Activated T-cell treated with anti-CD3 and anti-CD28 coated beads, Interleukin-2, amount 50 U/mL, for 72 hours (primary cell): ENCODE data around the gene RAP1A. TPM values are rescaled to one million over a fixed set of nuclear protein-coding genes. Genes with fewer than 3 reads are reported as not detected.

Experiments used
- ATAC-seq, 2 donors: fragments of 150-1000 bp; cut with Tn5 transposase; replicated peaks in 1 of 2; 2 replicates each; pipeline ENCODE4 v1.10.0; 2021; ENCODE audit warnings: moderate library complexity in 2 of 2, mild to moderate bottlenecking in 1 of 2
- DNase-seq, 2 donors: peaks; one replicate each; pipeline ENCODE4 v3.0.0; 2021 to 2022; ENCODE audit warnings: mixed read lengths in 1 of 2
- H3K27ac Mint-ChIP-seq: one replicate; pipeline ENCODE4 v1.8.0; 2022; ENCODE audit warnings: mild to moderate bottlenecking, moderate library complexity, mixed read lengths
- H3K27me3 Mint-ChIP-seq: one replicate; pipeline ENCODE4 v1.8.0; 2022; ENCODE audit warnings: low read depth, mixed read lengths
- H3K36me3 Mint-ChIP-seq, 2 donors: one replicate each; pipeline ENCODE4 v1.8.0; 2022; ENCODE audit warnings: mixed read lengths in 2 of 2, mild to moderate bottlenecking in 1 of 2; ENCODE audit not compliant: insufficient read depth in 2 of 2
- H3K4me1 Mint-ChIP-seq: one replicate; pipeline ENCODE4 v1.8.0; 2022; ENCODE audit warnings: low read depth, mixed read lengths
- H3K4me3 Mint-ChIP-seq, 2 donors: one replicate each; pipeline ENCODE4 v1.8.0; 2022; ENCODE audit warnings: mild to moderate bottlenecking in 2 of 2, mixed read lengths in 2 of 2, moderate library complexity in 2 of 2
- H3K9me3 Mint-ChIP-seq, 2 donors: one replicate each; pipeline ENCODE4 v1.8.0; 2022; ENCODE audit warnings: mixed read lengths in 2 of 2
- total RNA-seq, 2 donors: library from RNA; stranded (reverse); gene quantifications; one replicate each; pipeline ENCODE4 v1.2.3, GENCODE V29; 2022

The RAP1A gene
- total RNA-seq, 2 donors from 2014 or later = 216 TPM

- DNase-seq = no peak
- Mint-ChIP-seq H3K36me3 (peaks cover 0 to 2% of the 10 kb centered on the region in 2 donors), H3K4me3 (no peak overlapping the region), H3K9me3 (no peaks in the 10 kb centered on the region), H3K27ac (no peak overlapping the region), H3K27me3 (peaks cover 35% of the 10 kb centered on the region), H3K4me1 (peaks cover 30% of the 10 kb centered on the region)
- no peak for ATAC-seq
Measured at GRCh38 chr1:111742938-111743549, 123.5 kb downstream of the RAP1A start.

GRCh38 chr1:111743679-111744101 lies 124.1 kb downstream of the RAP1A start:
- ATAC-seq (no peak), DNase-seq (no peak)
- Mint-ChIP-seq H3K36me3 (peaks cover 0 to 2% of the 10 kb centered on the region in 2 donors), H3K9me3 (no peaks in the 10 kb centered on the region), H3K4me3 (no peak overlapping the region), H3K27me3 (peaks cover 31% of the 10 kb centered on the region), H3K27ac (no peak overlapping the region), H3K4me1 (peaks cover 26% of the 10 kb centered on the region)

- Mint-ChIP-seq H3K4me3 (no peak overlapping the region), H3K9me3 (no peaks in the 10 kb centered on the region), H3K4me1 (peaks cover 10% of the 10 kb centered on the region)
Measured at GRCh38 chr1:111745675-111746613, 126.4 kb downstream of the RAP1A start.

GRCh38 chr1:111746614-111746999 lies 127.0 kb downstream of the RAP1A start:
- Mint-ChIP-seq H3K27me3 (peaks cover 8% of the 10 kb centered on the region), H3K4me3 (no peak overlapping the region), H3K9me3 (no peaks in the 10 kb centered on the region), H3K27ac (no peak overlapping the region), H3K4me1 (peaks cover 8% of the 10 kb centered on the region), H3K36me3 (no peaks in the 10 kb centered on the region)
- DNase-seq = no peak
- no peak for ATAC-seq

More at GRCh38 chr1:111745675-111746613, 126.4 kb downstream of the RAP1A start:
- Mint-ChIP-seq H3K27me3 (peaks cover 15% of the 10 kb centered on the region), H3K27ac (no peak overlapping the region), H3K36me3 (peaks cover 0 to under 1% of the 10 kb centered on the region in 2 donors)
- ATAC-seq = no peak
- no peak for DNase-seq

- Mint-ChIP-seq H3K36me3 (no peaks in the 10 kb centered on the region), H3K4me1 (peaks cover 8% of the 10 kb centered on the region), H3K27ac (no peak overlapping the region), H3K4me3 (no peak overlapping the region), H3K27me3 (peaks cover under 1% of the 10 kb centered on the region), H3K9me3 (no peaks in the 10 kb centered on the region)
- ATAC-seq = peak; percentile 82 to 86
- DNase-seq = peak; percentile 78 to 79
Measured at GRCh38 chr1:111747282-111747734, 127.7 kb downstream of the RAP1A start.

- ATAC-seq (no peak), DNase-seq (no peak)
- Mint-ChIP-seq H3K36me3 (no peaks in the 10 kb centered on the region), H3K27me3 (no peaks in the 10 kb centered on the region), H3K9me3 (no peaks in the 10 kb centered on the region), H3K4me3 (no peak overlapping the region), H3K27ac (no peak overlapping the region), H3K4me1 (peaks cover 8% of the 10 kb centered on the region)
Measured at GRCh38 chr1:111747947-111748346, 128.4 kb downstream of the RAP1A start.

- no peak overlapping the region for H3K27ac Mint-ChIP-seq
- H3K36me3 Mint-ChIP-seq = no peaks in the 10 kb centered on the region
- ATAC-seq = no peak
- H3K4me1 Mint-ChIP-seq = peaks cover 11% of the 10 kb centered on the region
- H3K27me3 Mint-ChIP-seq = no peaks in the 10 kb centered on the region
- H3K9me3 Mint-ChIP-seq = no peaks in the 10 kb centered on the region
- DNase-seq = no peak
- H3K4me3 Mint-ChIP-seq = no peak overlapping the region
Measured at GRCh38 chr1:111749628-111750027, 130.0 kb downstream of the RAP1A start.

GRCh38 chr1:111750856-111751255 lies 131.3 kb downstream of the RAP1A start:
- no peak overlapping the region for H3K4me3 Mint-ChIP-seq
- no peaks in the 10 kb centered on the region for H3K9me3 Mint-ChIP-seq
- H3K4me1 Mint-ChIP-seq = peaks cover 14% of the 10 kb centered on the region
- DNase-seq (no peak), ATAC-seq (no peak)
- H3K36me3 Mint-ChIP-seq = peaks cover 0 to 2% of the 10 kb centered on the region in 2 donors
- no peak overlapping the region for H3K27ac Mint-ChIP-seq
- no peaks in the 10 kb centered on the region for H3K27me3 Mint-ChIP-seq

GRCh38 chr1:111751906-111752575 lies 132.5 kb downstream of the RAP1A start:
- H3K9me3 Mint-ChIP-seq = no peaks in the 10 kb centered on the region
- ATAC-seq = no peak
- no peak for DNase-seq
- H3K36me3 Mint-ChIP-seq = peaks cover 0 to 2% of the 10 kb centered on the region in 2 donors
- H3K27me3 Mint-ChIP-seq = no peaks in the 10 kb centered on the region
- H3K4me3 Mint-ChIP-seq = no peak overlapping the region
- no peak overlapping the region for H3K27ac Mint-ChIP-seq
- H3K4me1 Mint-ChIP-seq = peaks cover 22% of the 10 kb centered on the region

GRCh38 chr1:111754984-111755330 lies 135.4 kb downstream of the RAP1A start:
- H3K27me3 Mint-ChIP-seq = no peaks in the 10 kb centered on the region
- H3K36me3 Mint-ChIP-seq = peaks cover 2 to 11% of the 10 kb centered on the region in 2 donors
- DNase-seq (peak; percentile 24 to 31), ATAC-seq (peak in 1 of 2 donors; percentile 0)
- no peaks in the 10 kb centered on the region for H3K9me3 Mint-ChIP-seq
- H3K4me1 Mint-ChIP-seq = peaks cover 40% of the 10 kb centered on the region
- peak overlapping the region; percentile 91 to 94 for H3K4me3 Mint-ChIP-seq
- H3K27ac Mint-ChIP-seq = peak overlapping the region; percentile 93

- peak within 1 kb of the TSS; percentile 91 to 94 for H3K4me3 Mint-ChIP-seq
- no peaks in the 10 kb centered on the region for H3K27me3 Mint-ChIP-seq
- H3K9me3 Mint-ChIP-seq = no peaks in the 10 kb centered on the region
- peaks cover 45% of the 10 kb centered on the region for H3K4me1 Mint-ChIP-seq
- DNase-seq (peak; percentile 95 to 96), ATAC-seq (peak; percentile 92 to 95)
- peak within 1 kb of the TSS; percentile 94 for H3K27ac Mint-ChIP-seq
- H3K36me3 Mint-ChIP-seq = peaks cover 2 to 14% of the 10 kb centered on the region in 2 donors
Measured at GRCh38 chr1:111755331-111756123, 135.9 kb downstream of the RAP1A start, which contains the start of gene DDX20. Gene DDX20, plus strand, starts transcription at chr1:111755901. Its CDS starts 24 bp downstream, at chr1:111755925.

- DNase-seq = no peak
- H3K4me3 Mint-ChIP-seq = peak overlapping the region; percentile 91 to 94
- H3K4me1 Mint-ChIP-seq = peaks cover 50% of the 10 kb centered on the region
- H3K27ac Mint-ChIP-seq = peak overlapping the region; percentile 91
- peaks cover 2 to 20% of the 10 kb centered on the region in 2 donors for H3K36me3 Mint-ChIP-seq
- no peaks in the 10 kb centered on the region for H3K27me3 Mint-ChIP-seq
- ATAC-seq = peak; percentile 23 to 27
- H3K9me3 Mint-ChIP-seq = no peaks in the 10 kb centered on the region
Measured at GRCh38 chr1:111756124-111756513, 136.5 kb downstream of the RAP1A start.
